GM12878 (cell line): ENCODE results near the gene BSPRY. TPM values are rescaled to one million over a fixed set of nuclear protein-coding genes. Genes with fewer than 3 reads are reported as not detected.

Source experiments
- ATAC-seq: fragments of 200-7000 bp; cut with Tn5 transposase; 3 replicates; pipeline ENCODE4 v1.9.1; 2020; ENCODE audit warnings: mild to moderate bottlenecking, moderate library complexity
- BruUV-seq: library from RNA; stranded (reverse); fragments of 400-500 nt; replicated peaks from 2 replicates; lab custom pipeline; 2021; lab: Mats Ljungman, UMichigan
- CTCF ChIA-PET: fragments of 300-600 bp; sonication (Branson Sonifier 250); formaldehyde crosslinking; extraction: SDS; loops from one replicate; lab custom pipeline; 2021; ENCODE audit warnings: inconsistent platforms; lab: Yijun Ruan, JAX
- POLR2A ChIA-PET: fragments of 350-600 bp; formaldehyde crosslinking; extraction: SDS; loops from one replicate; lab custom pipeline; 2021; ENCODE audit warnings: inconsistent platforms; lab: Charles Lee
- RAD21 ChIA-PET: fragments of 300-600 bp; sonication (Branson Sonifier 250); formaldehyde crosslinking; loops from one replicate; lab custom pipeline; 2023; ENCODE audit warnings: antibody characterized with exemption; ENCODE audit not compliant: unreplicated experiment; lab: Charles Lee
- SMC1A ChIA-PET: fragments of 300-600 bp; sonication (Branson Sonifier 250); formaldehyde crosslinking; loops from one replicate; lab custom pipeline; 2023; ENCODE audit not compliant: unreplicated experiment, uncharacterized antibody; lab: Charles Lee
- DNase-seq: peaks from one replicate; pipeline ENCODE4 v3.0.0-alpha.2; 2011; ENCODE audit warnings: low read depth, low spot score
- FAIRE-seq: peaks from 3 replicates; lab custom pipeline; 2011; peaks lifted over from hg19 to GRCh38; lab: Jason Lieb, UNC
- H2AFZ ChIP-seq: 2 replicates; pipeline ENCODE4 v1.6.0; 2011; ENCODE audit warnings: low read depth, low read length, control low read depth; ENCODE audit not compliant: control insufficient read depth
- H3K27ac ChIP-seq: 2 replicates; pipeline ENCODE4 v1.5.1; 2011; ENCODE audit warnings: control low read depth; ENCODE audit not compliant: control insufficient read depth, insufficient read depth
- H3K27me3 ChIP-seq, 2 experiments: replicated peaks in 1 of 2; 2 replicates each; pipeline versions ENCODE4 v1.6.0 to v1.6.1; 2011; ENCODE audit warnings: low read length in 1 of 2; ENCODE audit not compliant: control insufficient read depth in 2 of 2, insufficient read depth in 2 of 2
- H3K36me3 ChIP-seq, 2 experiments: 2 replicates each; pipeline ENCODE4 v1.5.1; 2011; ENCODE audit warnings: low read length in 1 of 2; ENCODE audit not compliant: control insufficient read depth in 2 of 2, insufficient read depth in 2 of 2
- H3K4me1 ChIP-seq: 2 replicates; pipeline ENCODE4 v1.6.1; 2011; ENCODE audit warnings: mild to moderate bottlenecking, low read length, moderate library complexity, mixed read lengths; ENCODE audit not compliant: control insufficient read depth, insufficient read depth
- H3K4me2 ChIP-seq: 2 replicates; pipeline ENCODE4 v1.6.0; 2011; ENCODE audit warnings: control low read depth; ENCODE audit not compliant: control insufficient read depth, insufficient read depth
- H3K4me3 ChIP-seq: fragments of 200-600 bp; sonication (generic); 2 replicates; pipeline ENCODE4 v1.5.1; 2016
- H3K79me2 ChIP-seq: 2 replicates; pipeline ENCODE4 v1.6.0; 2011; ENCODE audit warnings: low read length; ENCODE audit not compliant: control insufficient read depth, insufficient read depth
- H3K9ac ChIP-seq: 2 replicates; pipeline ENCODE4 v1.8.0; 2011; ENCODE audit warnings: low read length, control low read depth, mixed read lengths; ENCODE audit not compliant: control insufficient read depth, insufficient read depth
- H3K9me3 ChIP-seq: replicated peaks from 3 replicates; pipeline ENCODE4 v1.5.1; 2011; ENCODE audit warnings: mild to moderate bottlenecking, low read length; ENCODE audit not compliant: control insufficient read depth, insufficient read depth
- H4K20me1 ChIP-seq: 2 replicates; pipeline ENCODE4 v1.6.0; 2011; ENCODE audit not compliant: control insufficient read depth, insufficient read depth
- CBX5 ChIP-seq: sonication (generic); IDR thresholded peaks from 2 replicates; pipeline ENCODE4 v1.6.1; 2016; ENCODE audit warnings: low read depth, moderate library complexity, mild to moderate bottlenecking, inconsistent platforms
- CEBPB ChIP-seq, 2 experiments: fragments of 150-350 bp in 1 of 2; IDR thresholded peaks; 2 replicates each; pipeline ENCODE4 v1.6.1; 2012 to 2014; ENCODE audit warnings: low read depth in 2 of 2, low read length in 2 of 2, borderline replicate concordance in 1 of 2, inconsistent platforms in 1 of 2
- CHD4 ChIP-seq: fragments of 200-600 bp; sonication (generic); IDR thresholded peaks from 2 replicates; pipeline ENCODE4 v1.6.1; 2016; ENCODE audit warnings: mild to moderate bottlenecking
- HCFC1 ChIP-seq: fragments of 150-350 bp; IDR thresholded peaks from 2 replicates; pipeline ENCODE4 v1.6.1; 2014; ENCODE audit warnings: low read length
- IKZF1 ChIP-seq: fragments of 450-650 bp; conservative IDR thresholded peaks from 2 replicates; pipeline ENCODE4 v1.6.1; 2017; ENCODE audit warnings: antibody characterized with exemption, mild to moderate bottlenecking
- KLF5 ChIP-seq: fragments of 450-650 bp; IDR thresholded peaks from 2 replicates; pipeline ENCODE4 v1.6.1; 2014; ENCODE audit warnings: mild to moderate bottlenecking; ENCODE audit not compliant: partially characterized antibody
- MTA3 ChIP-seq: IDR thresholded peaks from 2 replicates; pipeline ENCODE4 v1.6.1; 2012; ENCODE audit warnings: low read length, inconsistent platforms, borderline replicate concordance
- NBN ChIP-seq: fragments of 450-650 bp; IDR thresholded peaks from 2 replicates; pipeline ENCODE4 v1.6.1; 2016
- NFYB ChIP-seq: IDR thresholded peaks from 2 replicates; pipeline ENCODE4 v1.6.1; 2011; ENCODE audit warnings: low read depth, mild to moderate bottlenecking, low read length, improper control_type of control experiment, moderate library complexity; ENCODE audit not compliant: insufficient read depth
- POLR2AphosphoS5 ChIP-seq: IDR thresholded peaks from 2 replicates; pipeline ENCODE4 v1.6.1; 2011; ENCODE audit warnings: mild to moderate bottlenecking, low read length, inconsistent platforms
- RB1 ChIP-seq: fragments of 450-650 bp; formaldehyde crosslinking; IDR thresholded peaks from 2 replicates; pipeline ENCODE4 v1.6.1; 2017; ENCODE audit warnings: mild to moderate bottlenecking, borderline replicate concordance
- SMAD1 ChIP-seq: fragments of 450-650 bp; IDR thresholded peaks from 2 replicates; pipeline ENCODE4 v1.6.1; 2018; ENCODE audit warnings: mild to moderate bottlenecking, low read depth; ENCODE audit not compliant: partially characterized antibody
- TCF3 ChIP-seq: IDR thresholded peaks from 2 replicates; pipeline ENCODE4 v1.6.1; 2012; ENCODE audit warnings: low read depth, mild to moderate bottlenecking, low read length, borderline replicate concordance; ENCODE audit not compliant: insufficient read depth
- USF1 ChIP-seq: IDR thresholded peaks from 2 replicates; pipeline ENCODE4 v1.6.1; 2011; ENCODE audit warnings: borderline replicate concordance, low read depth, mild to moderate bottlenecking, moderate library complexity, mixed read lengths, low read length; ENCODE audit not compliant: insufficient read depth; ENCODE audit errors: extremely low read length
- ZNF207 ChIP-seq: fragments of 450-650 bp; IDR thresholded peaks from 2 replicates; pipeline ENCODE4 v1.6.1; 2014; ENCODE audit warnings: antibody characterized with exemption, mild to moderate bottlenecking, borderline replicate concordance
- WGBS: methylation state at CpG from one replicate; pipeline ENCODE4 v1.1.6; 2016; ENCODE audit warnings: low lambda C conversion rate; ENCODE audit not compliant: insufficient replicate concordance, insufficient coverage; ENCODE audit errors: missing lambda C conversion rate; 5-methylcytosine and 5-hydroxymethylcytosine counted together
- in situ Hi-C: fragments of 300-500 bp; cut with MboI; formaldehyde crosslinking; loops from 9 replicates; pipeline ENCODE4 v1.14.3; 2018; ENCODE audit warnings: mixed read lengths
- intact Hi-C: fragments of 100-400 bp; cut with micrococcal nuclease; formaldehyde crosslinking; loops from one replicate; pipeline ENCODE4 v1.14.2; 2022; ENCODE audit not compliant: unreplicated experiment
- polyA plus RNA-seq, 11 experiments: library from polyadenylated mRNA; depleted of rRNA in 4 of 11; unstranded in 6 of 11; stranded (reverse) in 5 of 11; fragments of >200 nt; fragmentation: Nextera tagmentation in 4 of 11; fragmentation: Illumina TruSeq in 1 of 11; extraction: Ambion mirVana in 4 of 11; extraction: Trizol in 1 of 11; gene quantifications; 1 replicate in 1 of 11; 2 replicates in 10 of 11; pipeline versions ENCODE4 v1.2.1 to v1.2.3, GENCODE V29; 2011 to 2016; ENCODE audit warnings: inconsistent platforms in 2 of 11, missing spikeins in 2 of 11, low read depth in 1 of 11
- total RNA-seq, 4 experiments: library from RNA; depleted of rRNA in 3 of 4; stranded (reverse); fragments of >200 nt in 3 of 4; fragmentation: Illumina TruSeq in 1 of 4; extraction: Trizol in 1 of 4; gene quantifications; 2 replicates each; pipeline versions ENCODE4 v1.2.1 to v1.2.3, GENCODE V29; 2013 to 2021
- TF ChIP-seq, protein P1 (sequence below): fragments of 450-650 bp; IDR thresholded peaks from 2 replicates; pipeline ENCODE4 v1.6.1; 2017; ENCODE audit warnings: borderline replicate concordance

BSPRY gene
- total and polyA plus RNA-seq, 10 of the 15 experiments (the other 5 are each of a cell fraction or from before 2014, with no cell fraction given): 0.45 to 6.3 (median 4.1) TPM

DNA sequence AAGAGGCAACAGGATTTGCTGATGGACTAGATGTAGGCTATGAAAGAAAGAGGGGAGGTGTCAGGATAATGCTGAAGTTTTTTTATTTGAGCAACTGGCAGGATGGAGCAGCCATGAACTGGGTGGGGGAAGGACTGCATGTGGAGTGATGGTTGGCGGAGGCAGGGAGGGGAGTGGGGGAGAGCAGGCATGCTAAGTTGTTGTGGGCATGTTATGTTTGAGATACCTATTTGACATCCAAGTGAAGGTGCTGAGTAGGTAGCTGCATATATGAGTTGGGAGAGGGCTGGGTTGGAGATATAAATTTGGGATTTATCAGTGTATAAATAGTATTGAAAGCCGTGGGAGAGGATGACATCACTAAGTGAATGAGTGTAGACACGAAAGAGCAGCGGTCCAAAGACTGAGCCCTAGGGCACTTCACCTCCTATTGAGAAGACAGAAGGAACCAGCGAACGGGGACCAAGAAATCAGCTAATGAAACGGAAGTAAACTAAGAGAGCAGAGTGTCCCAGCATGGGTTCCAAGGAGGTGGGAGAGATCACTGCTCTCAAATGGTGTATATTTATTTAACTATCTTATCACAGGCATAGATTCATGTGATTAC lies 7.4 kb downstream of the BSPRY start:
- no peak overlapping the region for H3K9ac ChIP-seq
- ChIA-PET POLR2A (no interaction called here), RAD21 (no interaction called here), SMC1A (interaction anchor here (1.4 kb wide), 1 partner anchor 46 kb away, joined by 3 read pairs; no protein-coding TSS in a partner anchor), CTCF (interaction anchor here (1.4 to 3.4 kb wide), 2 partner anchors 16 to 45 kb away, joined by 5 to 18 read pairs; partner anchors contain the start of genes ALAD and WDR31)
- no TSS peak for BruUV-seq
- 47% methylated on average over 7 of the region's 7 CpGs for WGBS
- in situ Hi-C loops (no loop called here), intact Hi-C loops (no loop called here)
- H4K20me1 ChIP-seq: no peaks in the 10 kb centered on the region
- no peak for FAIRE-seq
- H3K4me2 ChIP-seq: no peak overlapping the region
- no peaks in the 10 kb centered on the region for H3K9me3 ChIP-seq
- H3K27me3 ChIP-seq: no peaks in the 10 kb centered on the region
- no peaks in the 10 kb centered on the region for H3K36me3 ChIP-seq
- no peak for ATAC-seq
- H3K4me1 ChIP-seq: no peaks in the 10 kb centered on the region
- H3K27ac ChIP-seq: no peak overlapping the region
- no peak overlapping the region for H3K4me3 ChIP-seq
- no peak overlapping the region for H2AFZ ChIP-seq
- no peaks in the 10 kb centered on the region for H3K79me2 ChIP-seq
- no peak for DNase-seq
- TF ChIP-seq CBX5: no peak
- TF ChIP-seq RB1: no peak
- no peak for TF ChIP-seq NFYB
- no peak for TF ChIP-seq HCFC1
- no peak for TF ChIP-seq TCF3
- no peak for TF ChIP-seq NBN
- TF ChIP-seq ZNF207: no peak
- TF ChIP-seq, protein P1, sequence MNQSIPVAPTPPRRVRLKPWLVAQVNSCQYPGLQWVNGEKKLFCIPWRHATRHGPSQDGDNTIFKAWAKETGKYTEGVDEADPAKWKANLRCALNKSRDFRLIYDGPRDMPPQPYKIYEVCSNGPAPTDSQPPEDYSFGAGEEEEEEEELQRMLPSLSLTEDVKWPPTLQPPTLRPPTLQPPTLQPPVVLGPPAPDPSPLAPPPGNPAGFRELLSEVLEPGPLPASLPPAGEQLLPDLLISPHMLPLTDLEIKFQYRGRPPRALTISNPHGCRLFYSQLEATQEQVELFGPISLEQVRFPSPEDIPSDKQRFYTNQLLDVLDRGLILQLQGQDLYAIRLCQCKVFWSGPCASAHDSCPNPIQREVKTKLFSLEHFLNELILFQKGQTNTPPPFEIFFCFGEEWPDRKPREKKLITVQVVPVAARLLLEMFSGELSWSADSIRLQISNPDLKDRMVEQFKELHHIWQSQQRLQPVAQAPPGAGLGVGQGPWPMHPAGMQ: no peak
- TF ChIP-seq IKZF1: no peak
- TF ChIP-seq SMAD1: no peak
- no peak for TF ChIP-seq KLF5
- TF ChIP-seq USF1: no peak
- no peak for TF ChIP-seq MTA3
- TF ChIP-seq CEBPB (IDR thresholded peaks at IDR 0.05; ENCODE audit: borderline replicate concordance in 1 of 2, low read depth in 2 of 2, low read length in 2 of 2): no peak
- no peak for TF ChIP-seq CHD4
- no peak for TF ChIP-seq POLR2AphosphoS5
